Measurements from ENCODE around the gene EEPD1.
"Not testable (repeated sequence)": the region's sequence is repeated elsewhere in the genome, so short reads cannot be mapped to it uniquely, and the experiment has no call there.

EEPD1 gene

DNA sequence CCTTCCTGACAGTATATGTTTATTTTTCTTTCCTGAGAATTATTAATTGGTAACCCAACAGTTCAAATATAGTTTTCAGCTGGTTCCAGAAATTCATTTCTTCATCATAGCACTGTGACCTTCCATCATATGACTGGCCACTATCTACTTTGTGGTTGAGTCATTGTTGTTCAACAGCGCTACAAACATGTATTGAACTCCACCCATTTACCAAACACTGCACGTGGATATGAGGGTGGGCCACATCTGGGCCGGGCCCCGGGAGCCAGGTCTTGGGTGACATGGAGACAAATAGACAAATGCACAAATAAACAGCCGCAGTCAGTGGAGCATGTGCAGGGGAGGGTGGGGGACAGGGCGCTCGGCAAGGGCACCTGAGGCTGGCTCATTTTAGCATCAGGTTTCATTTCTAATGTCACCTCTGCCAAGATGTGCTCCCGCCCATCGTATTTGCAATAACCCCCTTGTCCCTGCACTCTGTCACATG is 24.0 kb upstream of the EEPD1 start:
- DNase-seq, result peak; percentile 64

DNA sequence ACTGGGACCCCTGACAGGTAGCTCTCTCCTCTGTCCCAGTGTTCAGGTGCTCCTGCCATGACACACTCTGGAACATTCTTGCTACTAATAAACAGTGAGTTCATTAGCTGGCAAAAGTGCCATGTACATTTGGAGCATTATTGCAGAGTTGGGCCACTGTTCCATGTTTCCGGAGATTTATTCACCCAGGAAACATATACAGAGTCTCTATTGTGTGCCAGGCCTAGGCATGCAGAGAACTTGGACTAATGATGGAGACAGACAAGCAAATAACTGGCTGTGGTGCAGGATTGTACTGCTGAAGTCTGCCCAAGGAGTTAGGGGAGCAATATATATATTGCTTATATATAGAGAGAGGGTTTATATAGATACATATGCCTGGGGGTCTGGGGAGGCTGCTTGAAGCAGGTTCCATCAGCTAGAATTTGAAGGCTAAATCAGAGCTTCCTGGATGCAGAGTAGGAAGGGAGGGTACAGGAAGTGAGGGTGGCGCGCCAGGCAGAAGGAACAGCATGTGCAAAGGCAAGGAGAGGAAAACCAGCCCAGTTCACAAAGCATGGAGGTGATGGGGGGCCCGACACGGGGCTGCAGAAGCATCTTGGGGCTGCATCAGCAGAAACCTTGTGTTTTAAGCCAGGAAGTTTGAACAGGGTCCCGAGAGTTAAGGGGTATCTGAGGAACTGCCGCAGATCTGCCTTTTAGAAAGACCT is 22.7 kb upstream of the EEPD1 start:
- no peak for DNase-seq

DNA sequence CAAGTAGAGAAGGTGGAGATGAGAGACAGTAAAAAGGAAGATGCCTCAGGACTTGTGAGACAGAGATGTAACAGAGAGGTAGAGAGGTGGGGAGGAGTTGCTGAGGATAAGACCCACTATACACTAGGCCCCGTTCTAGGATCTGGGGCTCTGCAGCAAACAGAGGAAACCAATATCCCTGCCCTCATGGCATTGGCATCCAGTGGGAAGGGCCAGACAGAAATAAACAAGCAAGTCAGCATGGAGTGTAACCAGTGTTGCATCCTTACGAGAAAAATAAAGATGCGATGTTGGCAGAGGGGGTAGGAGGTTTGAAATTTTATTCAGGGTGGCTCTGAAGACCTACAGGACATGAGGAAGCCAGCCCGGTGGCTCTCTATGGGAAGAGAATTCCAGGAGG is 22.0 kb upstream of the EEPD1 start:
- no peak for DNase-seq

DNA sequence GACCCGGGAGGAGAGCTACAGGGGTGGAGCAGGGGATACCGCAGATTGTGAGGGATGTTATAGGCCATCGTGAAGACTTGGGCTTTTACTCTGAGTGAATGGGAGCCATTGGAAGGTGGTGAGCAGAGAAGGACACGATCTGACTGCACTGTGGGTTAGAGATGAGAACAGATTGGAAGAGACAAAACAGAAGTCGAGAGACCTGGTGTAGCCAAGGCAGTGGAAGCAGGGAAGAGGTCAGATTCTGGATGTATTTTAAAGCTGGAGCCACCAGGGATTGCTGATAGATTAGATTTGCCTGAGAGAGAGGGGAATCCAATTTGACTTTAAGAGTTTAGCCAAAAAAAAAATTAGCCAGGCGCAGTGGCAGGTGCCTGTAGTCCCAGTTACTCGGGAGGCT is 21.6 kb upstream of the EEPD1 start:
- DNase-seq, result no peak

DNA sequence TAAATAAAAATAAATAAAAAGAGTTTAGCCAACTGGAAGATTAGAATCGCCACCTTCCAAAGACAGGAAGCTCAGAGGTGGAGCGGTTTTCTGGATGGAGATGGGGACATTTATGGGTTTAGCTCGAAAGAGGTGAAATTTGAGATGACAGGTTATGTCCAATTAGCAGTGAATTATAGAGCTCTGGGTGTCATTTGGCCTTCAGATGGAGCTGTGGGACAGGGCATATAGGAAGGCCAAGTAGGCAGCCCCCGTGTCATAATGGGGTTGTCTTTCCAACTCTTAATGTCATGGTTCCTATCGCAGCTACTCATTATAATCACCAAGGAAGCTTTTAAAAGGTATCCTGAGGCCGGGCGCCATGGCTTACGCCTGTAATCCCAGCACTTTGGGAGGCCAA is 21.0 kb upstream of the EEPD1 start:
- no peak for DNase-seq

DNA sequence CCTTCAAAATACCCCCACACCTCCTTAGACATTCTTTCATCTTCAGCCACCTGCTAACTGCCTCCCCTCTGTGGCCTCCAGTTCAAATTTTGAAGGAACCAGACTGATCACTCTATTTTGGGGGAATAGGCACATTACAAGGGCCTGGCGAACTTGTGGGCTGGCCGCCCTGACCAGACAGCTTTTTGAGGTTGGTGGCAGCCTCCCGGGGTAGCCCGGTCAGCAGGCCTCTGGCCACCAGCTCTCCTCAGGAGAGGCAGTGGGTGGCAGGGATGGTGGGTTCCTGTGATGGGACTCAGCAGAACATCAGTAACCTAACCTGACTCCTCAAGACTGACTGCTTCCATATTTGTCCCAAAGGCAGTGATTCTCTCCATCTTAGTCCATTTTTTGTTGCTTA is 17.4 kb upstream of the EEPD1 start:
- no peak for DNase-seq

DNA sequence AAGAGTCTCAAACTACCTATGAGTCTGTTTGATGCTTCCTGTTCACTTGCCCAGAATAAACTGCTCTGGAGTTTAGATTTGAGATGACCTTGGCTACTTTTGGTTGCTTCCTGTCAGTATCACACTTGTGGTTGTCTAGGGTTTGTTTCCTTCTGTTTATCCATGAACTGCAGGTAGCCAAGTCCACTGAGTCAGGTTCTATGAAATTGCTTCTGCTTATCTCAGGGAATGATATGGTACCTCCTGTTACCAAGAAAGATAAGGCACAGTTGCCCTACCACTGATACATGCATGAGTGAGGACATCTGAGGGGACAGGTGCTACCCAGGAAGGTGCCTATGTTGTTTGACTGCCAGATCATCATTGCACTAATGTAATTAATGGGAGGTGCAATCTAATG is 15.8 kb upstream of the EEPD1 start:
- no peak for DNase-seq

DNA sequence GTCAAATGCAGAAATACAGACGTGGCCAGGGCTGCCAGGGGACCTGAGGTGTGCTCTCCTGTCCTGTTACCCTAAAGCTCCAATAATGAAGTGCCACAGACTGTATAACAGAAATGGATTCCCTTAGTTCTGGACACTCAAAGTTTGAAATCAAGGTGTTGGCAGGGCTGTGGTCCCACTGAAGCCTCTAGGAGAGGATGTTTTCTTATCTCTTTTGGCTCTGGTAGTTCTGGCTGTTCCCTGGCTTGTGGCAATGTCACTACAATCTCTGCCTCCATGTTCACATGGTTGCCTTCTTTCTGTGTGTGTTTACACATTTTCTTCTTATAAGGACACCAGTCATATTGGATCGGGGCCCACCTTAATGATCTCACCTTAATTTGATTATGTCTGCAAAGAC is 15.3 kb upstream of the EEPD1 start:
- no peak for DNase-seq

DNA sequence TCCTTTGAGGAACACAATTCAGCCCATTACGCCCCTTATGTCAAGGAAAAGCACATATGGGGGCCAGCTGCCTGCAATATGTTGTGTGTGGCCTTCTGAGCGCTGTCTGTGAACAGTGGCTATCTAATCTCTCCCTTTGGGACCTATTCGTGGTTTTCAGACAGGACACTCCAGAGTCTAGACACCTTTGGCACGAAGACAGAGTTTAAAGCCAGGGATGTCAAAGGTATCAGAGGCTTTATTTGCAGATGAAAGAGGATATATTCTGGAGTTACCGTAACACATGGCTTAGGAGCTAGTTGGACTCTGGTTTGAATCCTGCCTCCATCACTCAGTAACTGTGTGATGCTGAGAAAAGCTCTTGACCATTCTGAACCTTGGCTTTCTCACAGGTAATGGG is 14.8 kb upstream of the EEPD1 start:
- no peak for DNase-seq

DNA sequence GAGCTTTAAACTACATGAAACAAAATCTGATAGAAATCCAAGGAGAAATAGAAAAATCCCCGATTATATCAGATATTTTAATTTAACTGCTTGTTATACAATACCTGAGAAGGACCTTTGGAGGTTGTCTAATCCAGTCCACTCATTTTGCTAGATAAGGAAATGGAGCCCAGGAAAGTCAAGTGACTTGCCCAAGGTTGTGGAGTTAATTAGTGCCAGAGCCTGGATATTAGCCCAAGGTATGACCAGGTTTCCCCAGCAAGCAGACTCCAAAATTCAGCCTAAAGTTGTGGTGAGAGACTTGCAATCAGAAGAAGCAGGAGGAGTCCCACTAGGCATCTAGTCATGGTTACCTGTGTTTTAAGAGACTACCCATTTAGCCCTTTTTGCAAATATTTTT is 11.7 kb upstream of the EEPD1 start:
- no peak for DNase-seq

DNA sequence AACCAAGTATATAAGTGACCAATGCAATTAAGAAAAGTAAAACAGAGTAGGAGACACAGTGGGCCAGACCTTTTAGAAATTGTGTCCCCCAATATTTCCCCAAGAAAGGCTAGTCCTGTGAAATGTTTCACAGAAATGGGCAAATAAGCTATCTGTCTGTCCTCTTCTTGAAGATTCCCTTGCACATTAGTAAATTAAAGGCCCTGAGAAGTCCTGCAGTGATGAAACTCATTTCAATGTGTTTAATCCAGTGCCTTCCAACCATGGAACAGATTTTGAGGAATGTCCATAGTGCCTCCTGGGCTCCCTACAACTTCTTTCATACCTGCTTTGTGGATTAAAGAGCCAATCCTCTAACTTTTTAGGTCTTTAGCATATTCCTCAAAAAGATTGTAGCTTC is 11.2 kb upstream of the EEPD1 start:
- no peak for DNase-seq

DNA sequence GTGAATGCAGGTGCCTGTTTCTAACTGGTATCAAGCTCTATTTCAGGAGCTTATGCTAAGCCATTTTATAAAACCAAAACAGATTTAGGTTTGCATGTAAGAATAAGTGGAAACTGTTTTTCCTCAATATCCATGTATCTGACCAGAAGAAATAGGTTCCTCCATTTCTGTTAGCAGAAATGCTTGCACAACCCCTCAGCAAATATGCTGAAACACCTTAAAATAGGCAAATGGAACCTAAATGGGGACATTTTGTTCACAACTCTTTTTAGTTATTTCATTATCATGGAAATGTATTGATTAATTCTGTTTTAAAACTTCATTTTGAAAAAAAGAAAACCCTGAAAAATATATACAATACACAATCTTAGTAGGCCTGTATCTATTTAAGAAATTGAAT is 8.9 kb upstream of the EEPD1 start:
- no peak for DNase-seq

DNA sequence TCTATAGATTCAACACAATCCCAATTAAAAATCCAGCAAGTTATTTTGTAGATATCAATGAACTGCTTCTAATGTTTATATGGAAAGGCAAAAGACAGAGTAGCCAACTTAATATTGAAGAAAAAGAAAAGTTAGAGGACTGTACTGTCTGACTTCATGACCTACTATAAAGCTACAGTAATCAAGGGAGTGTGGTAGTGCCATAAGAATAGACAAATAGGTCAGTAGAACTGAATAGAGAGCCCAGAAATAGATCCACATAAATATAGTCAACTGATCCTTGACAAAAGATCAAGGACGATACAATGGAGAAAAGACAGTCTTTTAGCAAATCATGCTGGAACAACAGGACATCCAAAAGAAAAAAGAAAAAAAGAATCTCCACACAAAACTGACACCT is 7.4 kb upstream of the EEPD1 start:
- DNase-seq, result no peak

DNA sequence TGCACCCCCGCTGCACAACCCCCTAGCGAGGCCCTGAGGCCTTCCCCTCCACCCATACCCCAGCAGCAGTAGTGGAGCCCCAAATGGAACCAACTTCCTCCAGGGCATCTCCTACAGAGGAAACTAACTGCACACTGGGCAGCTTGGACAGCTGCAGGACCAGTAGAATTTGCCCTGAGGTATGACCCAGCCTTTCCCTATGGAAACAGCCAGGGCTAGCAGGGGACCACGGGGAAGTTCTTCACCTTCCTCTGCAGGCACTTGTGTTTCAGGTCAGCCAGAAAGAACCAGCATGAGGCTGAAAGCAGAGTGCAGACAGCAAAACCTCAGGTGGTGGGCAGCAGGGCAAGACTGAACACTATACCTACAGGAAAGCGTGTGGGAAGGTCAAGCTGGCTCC is 5.7 kb upstream of the EEPD1 start:
- no peak for DNase-seq

DNA sequence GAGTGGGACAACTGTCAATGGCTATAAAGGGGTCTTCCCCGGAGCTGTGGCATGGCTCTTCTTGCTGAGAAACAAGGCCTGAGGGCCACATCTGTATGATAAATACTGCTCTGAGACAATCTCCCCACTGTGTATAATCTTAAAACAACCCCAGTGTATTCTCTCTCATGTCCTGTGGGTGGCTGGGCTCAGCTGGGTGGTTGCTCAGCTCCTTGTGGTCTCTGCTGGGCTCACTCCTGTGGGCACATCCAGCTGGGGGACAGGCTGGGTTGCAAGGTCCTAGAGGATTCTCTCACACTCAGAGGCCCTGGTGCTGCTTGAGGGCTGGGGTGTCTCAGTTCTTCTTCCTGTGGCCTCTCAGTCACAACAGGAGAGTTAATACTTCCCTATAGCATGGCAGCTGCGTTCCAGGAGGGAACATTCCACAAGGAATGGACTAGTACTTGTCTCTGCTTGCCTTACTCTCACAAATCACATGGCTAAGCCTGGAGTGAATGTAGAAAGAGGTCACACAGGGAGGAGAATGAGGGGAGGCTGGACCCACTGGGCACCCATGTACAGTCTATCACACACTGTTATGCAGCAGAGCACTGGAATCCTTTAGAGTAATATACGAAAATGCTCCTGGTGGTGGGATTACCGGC is 4.5 kb upstream of the EEPD1 start:
- no peak for DNase-seq

DNA sequence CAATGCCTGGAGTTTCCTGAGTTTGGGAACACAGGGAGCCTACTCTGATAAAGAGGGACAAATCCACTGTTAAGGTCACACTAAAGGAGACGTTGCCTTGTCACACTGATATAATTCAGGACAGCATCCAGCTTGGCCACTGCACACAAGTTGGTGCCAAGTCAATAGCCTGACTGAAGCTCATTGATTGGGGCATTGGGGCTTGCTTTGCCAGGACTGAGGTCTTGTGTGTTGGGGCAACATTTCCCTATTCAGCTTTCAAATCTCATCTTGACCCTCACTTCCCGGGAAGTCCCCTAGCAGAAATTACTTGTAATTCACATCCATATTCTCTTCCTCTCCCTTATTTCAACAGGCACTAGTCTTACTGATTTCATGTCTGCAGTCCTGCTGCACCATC is 3.8 kb upstream of the EEPD1 start:
- not testable (repeated sequence) for DNase-seq

DNA sequence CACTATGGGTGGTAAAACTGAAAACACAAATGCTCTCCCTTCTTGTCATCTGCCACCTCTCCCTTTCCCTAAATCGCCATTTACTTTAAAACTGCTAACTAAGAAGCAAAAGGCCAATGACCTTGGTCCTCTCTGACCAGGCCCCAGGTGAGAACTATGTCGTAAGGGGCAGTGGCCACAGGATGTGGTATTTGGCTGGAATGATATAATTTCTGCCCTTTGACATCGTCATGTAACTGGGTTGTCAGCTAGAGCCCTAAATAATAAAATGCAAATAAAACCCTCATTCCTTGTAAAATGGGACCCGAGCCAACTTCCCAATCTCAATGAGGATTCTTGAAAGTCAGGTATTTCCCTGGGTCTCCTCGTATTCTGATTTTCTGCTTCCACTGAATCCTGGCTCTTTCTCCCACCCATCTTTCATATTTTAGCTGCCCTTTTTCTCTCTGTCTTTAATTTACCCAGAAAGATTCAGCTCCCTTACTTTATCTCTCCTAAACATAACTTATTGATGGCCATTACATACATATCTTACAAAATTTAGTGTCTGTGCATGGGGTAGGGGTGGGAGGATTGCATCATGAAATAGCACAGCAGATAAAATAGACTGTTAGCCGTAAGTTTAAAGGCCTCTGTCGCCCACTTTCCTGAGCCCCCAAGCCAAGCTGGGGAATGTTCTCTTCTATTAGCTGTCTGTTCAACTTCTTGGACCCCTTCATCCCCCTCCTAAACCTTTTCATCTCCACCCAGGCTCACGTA is 3.2 kb upstream of the EEPD1 start:
- DNase-seq, result no peak

DNA sequence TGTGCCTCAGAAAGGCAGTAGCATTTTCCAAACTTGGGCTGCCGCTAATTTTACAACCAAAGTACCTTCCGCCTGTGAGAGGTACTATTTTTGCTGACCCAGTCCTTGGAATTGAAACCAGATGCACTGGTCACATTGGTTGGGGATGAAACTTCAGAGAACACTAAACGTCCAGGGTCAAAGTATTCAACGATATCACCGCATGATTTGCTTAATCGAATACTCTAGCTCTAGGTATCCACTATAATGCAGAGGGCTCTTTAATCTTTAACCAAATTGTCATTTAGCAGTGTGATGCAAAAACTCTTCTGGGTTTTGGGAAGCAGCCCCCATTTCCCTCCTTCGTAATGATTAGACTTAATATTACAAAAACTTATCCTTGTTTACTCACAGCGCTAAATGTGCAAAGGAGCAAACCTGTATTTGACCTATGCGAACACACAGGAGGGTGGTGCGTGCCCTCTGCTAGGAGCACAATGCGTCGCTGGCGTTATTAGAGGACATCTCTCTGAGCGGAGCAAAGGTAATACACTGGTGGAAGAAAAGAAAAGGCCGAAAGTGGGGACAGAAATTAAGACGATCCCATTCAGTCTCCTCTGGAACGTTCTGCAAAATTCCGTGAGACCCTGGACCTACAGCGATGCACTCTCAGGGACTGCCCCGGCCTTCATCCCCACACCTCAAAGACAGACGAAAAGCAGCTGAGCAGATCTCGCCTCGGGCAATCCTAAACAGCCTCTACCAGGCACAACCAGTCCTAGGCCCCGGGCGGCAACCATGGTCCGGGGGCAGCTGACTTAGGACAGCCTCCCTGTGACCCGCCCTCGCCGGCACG is 916 bp upstream of the EEPD1 start:
- DNase-seq, result no peak

DNA sequence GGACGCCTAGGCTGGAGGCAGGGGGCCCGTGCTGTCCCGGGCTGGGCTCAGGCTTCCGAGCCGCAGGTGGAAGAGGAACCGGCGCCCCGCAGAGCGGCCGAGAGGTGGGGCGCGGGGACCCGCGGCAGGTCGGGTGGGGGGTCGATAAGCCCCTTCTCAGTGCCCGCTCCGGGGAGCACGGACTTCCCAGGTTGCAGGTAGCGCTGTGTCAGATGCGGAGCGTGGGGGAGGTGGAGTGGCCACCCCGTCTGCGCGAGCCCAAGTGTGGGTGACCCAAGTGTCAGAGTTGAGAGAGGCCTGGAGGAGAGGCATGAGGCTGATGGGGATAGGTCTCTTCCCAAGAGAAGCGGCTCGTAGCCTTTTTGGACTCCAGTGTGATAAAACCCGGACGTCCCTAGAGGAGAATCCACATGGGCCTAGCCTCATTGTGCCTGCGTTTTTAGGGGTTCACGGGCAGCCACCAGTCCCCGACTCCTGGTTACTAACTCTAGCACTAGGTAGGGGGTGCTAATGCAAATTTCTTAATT is 580 bp downstream of the EEPD1 start:
- DNase-seq, result no peak

DNA sequence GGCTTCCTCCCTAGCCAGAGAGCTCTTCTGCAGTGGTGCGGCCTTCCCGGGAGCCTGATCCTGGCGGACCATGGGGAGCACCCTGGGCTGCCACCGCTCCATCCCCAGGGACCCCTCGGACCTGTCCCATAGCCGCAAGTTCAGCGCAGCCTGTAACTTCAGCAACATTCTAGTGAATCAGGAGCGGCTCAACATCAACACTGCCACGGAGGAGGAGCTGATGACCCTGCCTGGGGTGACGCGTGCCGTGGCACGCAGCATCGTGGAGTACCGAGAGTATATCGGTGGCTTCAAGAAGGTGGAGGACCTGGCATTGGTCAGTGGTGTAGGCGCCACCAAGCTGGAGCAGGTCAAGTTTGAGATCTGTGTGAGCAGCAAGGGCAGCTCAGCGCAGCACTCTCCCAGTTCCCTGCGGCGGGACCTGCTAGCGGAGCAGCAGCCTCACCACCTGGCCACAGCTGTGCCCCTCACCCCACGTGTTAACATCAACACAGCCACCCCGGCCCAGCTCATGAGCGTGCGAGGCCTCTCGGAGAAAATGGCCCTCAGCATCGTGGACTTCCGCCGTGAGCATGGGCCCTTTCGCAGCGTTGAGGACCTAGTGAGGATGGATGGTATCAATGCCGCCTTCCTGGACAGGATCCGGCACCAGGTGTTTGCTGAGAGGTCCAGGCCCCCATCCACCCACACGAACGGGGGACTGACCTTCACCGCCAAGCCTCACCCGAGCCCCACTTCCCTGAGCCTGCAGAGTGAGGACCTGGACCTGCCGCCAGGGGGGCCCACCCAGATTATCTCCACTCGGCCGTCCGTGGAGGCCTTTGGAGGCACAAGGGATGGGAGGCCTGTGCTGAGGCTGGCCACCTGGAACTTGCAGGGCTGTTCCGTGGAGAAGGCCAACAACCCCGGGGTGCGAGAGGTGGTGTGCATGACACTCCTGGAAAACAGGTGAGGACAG is 1.5 kb downstream of the EEPD1 start:
- DNase-seq, result no peak

DNA sequence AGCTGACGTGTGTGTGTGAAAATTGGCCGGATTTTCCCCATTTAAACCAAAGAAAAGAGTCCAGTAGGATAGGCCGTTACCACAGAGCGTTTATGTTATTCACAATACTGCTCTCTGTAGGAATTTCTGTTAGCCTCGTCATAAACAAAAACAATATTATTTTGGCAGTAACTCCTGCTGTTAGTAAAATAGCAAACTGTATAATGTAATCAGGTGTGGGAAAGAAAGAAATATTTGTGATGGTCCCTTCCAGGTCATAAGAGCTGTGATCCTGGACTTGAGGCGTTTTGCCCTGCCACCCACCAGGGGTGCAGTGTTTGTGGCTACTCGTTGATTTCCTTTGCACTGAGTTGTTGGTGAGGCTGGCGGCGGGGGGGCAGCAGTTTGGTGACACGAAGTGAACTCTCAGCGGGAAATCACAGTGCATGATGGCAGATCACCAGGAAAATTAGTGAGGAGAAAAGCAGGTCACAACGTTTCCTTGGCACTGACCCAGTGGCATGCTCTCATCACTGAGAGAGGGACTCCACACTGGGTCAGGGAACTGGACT is 2.8 kb downstream of the EEPD1 start:
- DNase-seq, result no peak
